HEK293 (cell line): ENCODE measurements around the gene MGAT4C.

Source experiments
- CTCF ChIA-PET: fragments of 350-600 bp; formaldehyde crosslinking; extraction: SDS; loops from one replicate; lab custom pipeline; 2021; ENCODE audit warnings: antibody characterized with exemption; lab: Yijun Ruan, JAX
- POLR2A ChIA-PET: fragments of 300-600 bp; formaldehyde crosslinking; extraction: SDS; loops from one replicate; lab custom pipeline; 2020; ENCODE audit warnings: antibody characterized with exemption, inconsistent platforms; lab: Yijun Ruan, JAX
- H3K27ac ChIP-seq: fragments of 200-500 bp; sonication (Bioruptor generic); 2 replicates; pipeline ENCODE4 v1.5.1; 2014; ENCODE audit warnings: low read depth, low read length, control low read depth, inconsistent platforms; ENCODE audit errors: extremely low read depth
- H3K36me3 ChIP-seq, 2 experiments: fragments of 200-500 bp in 1 of 2; sonication (Bioruptor generic) in 1 of 2; 1 replicate in 1 of 2; 2 replicates in 1 of 2; pipeline ENCODE4 v1.5.1; 2014 to 2017; ENCODE audit warnings: inconsistent platforms in 2 of 2, low read length in 2 of 2; ENCODE audit not compliant: control insufficient read depth in 2 of 2, insufficient read depth in 1 of 2
- H3K4me1 ChIP-seq: fragments of 200-500 bp; sonication (Bioruptor generic); 2 replicates; pipeline ENCODE4 v1.5.1; 2014; ENCODE audit warnings: mild to moderate bottlenecking, low read length, inconsistent platforms; ENCODE audit not compliant: control insufficient read depth, insufficient read depth
- H3K4me3 ChIP-seq: 2 replicates; pipeline ENCODE4 v1.5.1; 2011; ENCODE audit warnings: low read depth, mild to moderate bottlenecking, control low read depth, low read length, moderate library complexity
- H3K9me3 ChIP-seq: fragments of 200-500 bp; sonication (Bioruptor generic); 2 replicates; pipeline ENCODE4 v1.5.1; 2014; ENCODE audit warnings: low read depth, low read length, inconsistent platforms; ENCODE audit not compliant: control insufficient read depth, insufficient read depth
- BCL6B ChIP-seq: fragments of 450-650 bp; formaldehyde crosslinking; IDR thresholded peaks from 2 replicates; pipeline ENCODE4 v1.5.1; 2017; ENCODE audit warnings: missing biosample characterization, missing genetic modification characterization
- HOXA7 ChIP-seq: sonication (generic); formaldehyde crosslinking; IDR thresholded peaks from 2 replicates; pipeline ENCODE4 v1.8.1; 2022; ENCODE audit warnings: missing genetic modification reagents, borderline replicate concordance
- KLF7 ChIP-seq: fragments of 450-650 bp; formaldehyde crosslinking; IDR thresholded peaks from 2 replicates; pipeline ENCODE4 v1.5.1; 2016; ENCODE audit warnings: missing biosample characterization, missing genetic modification characterization, borderline replicate concordance
- PATZ1 ChIP-seq: fragments of 450-650 bp; formaldehyde crosslinking; IDR thresholded peaks from 2 replicates; pipeline ENCODE4 v1.5.1; 2016; ENCODE audit warnings: missing biosample characterization, missing genetic modification characterization
- ZBTB17 ChIP-seq: fragments of 450-650 bp; formaldehyde crosslinking; IDR thresholded peaks from 2 replicates; pipeline ENCODE4 v1.5.1; 2016; ENCODE audit warnings: missing biosample characterization, missing genetic modification characterization
- ZBTB44 ChIP-seq: fragments of 450-650 bp; IDR thresholded peaks from 2 replicates; pipeline ENCODE4 v1.5.1; 2018; ENCODE audit warnings: missing biosample characterization, mild to moderate bottlenecking, missing genetic modification characterization
- ZEB2 ChIP-seq: fragments of 450-650 bp; formaldehyde crosslinking; IDR thresholded peaks from 2 replicates; pipeline ENCODE4 v1.5.1; 2016; ENCODE audit warnings: missing biosample characterization, missing genetic modification characterization
- ZNF148 ChIP-seq: fragments of 450-650 bp; formaldehyde crosslinking; IDR thresholded peaks from 2 replicates; pipeline ENCODE4 v1.5.0; 2017; ENCODE audit warnings: missing biosample characterization, missing genetic modification characterization, borderline replicate concordance
- ZNF18 ChIP-seq: fragments of 450-650 bp; formaldehyde crosslinking; IDR thresholded peaks from 2 replicates; pipeline ENCODE4 v1.5.1; 2016; ENCODE audit warnings: missing biosample characterization, missing genetic modification characterization
- ZNF266 ChIP-seq: fragments of 450-650 bp; formaldehyde crosslinking; IDR thresholded peaks from 2 replicates; pipeline ENCODE4 v1.5.1; 2016; ENCODE audit warnings: missing biosample characterization, missing genetic modification characterization, low read depth
- ZNF292 ChIP-seq: fragments of 450-650 bp; formaldehyde crosslinking; IDR thresholded peaks from 2 replicates; pipeline ENCODE4 v1.5.1; 2016; ENCODE audit warnings: low read depth, missing biosample characterization, missing genetic modification characterization, borderline replicate concordance
- ZNF473 ChIP-seq: fragments of 450-650 bp; formaldehyde crosslinking; IDR thresholded peaks from 2 replicates; pipeline ENCODE4 v1.5.1; 2017; ENCODE audit warnings: missing biosample characterization, missing genetic modification characterization
- ZNF48 ChIP-seq: fragments of 450-650 bp; formaldehyde crosslinking; IDR thresholded peaks from 2 replicates; pipeline ENCODE4 v1.5.1; 2016; ENCODE audit warnings: missing biosample characterization, missing genetic modification characterization
- ZNF555 ChIP-seq: fragments of 450-650 bp; formaldehyde crosslinking; conservative IDR thresholded peaks from 2 replicates; pipeline ENCODE4 v1.5.1; 2017; ENCODE audit warnings: missing biosample characterization, mild to moderate bottlenecking, missing genetic modification characterization, inconsistent platforms
- ZNF621 ChIP-seq: fragments of 450-650 bp; formaldehyde crosslinking; IDR thresholded peaks from 2 replicates; pipeline ENCODE4 v1.5.1; 2017; ENCODE audit warnings: missing biosample characterization, missing genetic modification characterization
- ZNF670 ChIP-seq: fragments of 450-650 bp; formaldehyde crosslinking; IDR thresholded peaks from 2 replicates; pipeline ENCODE4 v1.5.1; 2016; ENCODE audit warnings: missing biosample characterization, missing genetic modification characterization, low read depth
- ZNF792 ChIP-seq: fragments of 450-650 bp; formaldehyde crosslinking; IDR thresholded peaks from 2 replicates; pipeline ENCODE4 v1.5.1; 2016; ENCODE audit warnings: missing biosample characterization, missing genetic modification characterization

MGAT4C gene

GRCh38 chr12:86122846-86123468, 133.2 kb downstream of the MGAT4C start:
- H3K4me1 ChIP-seq: no peaks in the 10 kb centered on the region
- no peaks in the 10 kb centered on the region for H3K9me3 ChIP-seq
- TF ChIP-seq ZNF670 (tag by site-specific recombination) (no peak), ZNF621 (tag by site-specific recombination) (no peak), ZBTB17 (tag by site-specific recombination) (no peak), ZNF18 (no peak), ZNF266 (tag by site-specific recombination) (no peak)
- POLR2A ChIA-PET: no interaction called here
- no peak overlapping the region for H3K27ac ChIP-seq
- CTCF ChIA-PET: no interaction called here
- no peak overlapping the region for H3K4me3 ChIP-seq
- H3K36me3 ChIP-seq: no peaks in the 10 kb centered on the region

GRCh38 chr12:86118161-86118560, 138.0 kb downstream of the MGAT4C start:
- Histone ChIP-seq H3K4me3 (no peak overlapping the region), H3K27ac (no peak overlapping the region), H3K36me3 (no peaks in the 10 kb centered on the region), H3K4me1 (no peaks in the 10 kb centered on the region)
- CTCF ChIA-PET: interaction anchor here (0.7 kb wide), 1 partner anchor 243 kb away, joined by 3 read pairs; no protein-coding TSS in a partner anchor
- TF ChIP-seq HOXA7 (CRISPR knock-in tag) (no peak), KLF7 (no peak), ZNF555 (no peak), ZNF48 (tag by site-specific recombination) (no peak), ZNF148 (tag by site-specific recombination) (no peak), ZNF670 (tag by site-specific recombination) (no peak), ZNF473 (no peak), PATZ1 (no peak), ZNF292 (tag by site-specific recombination) (no peak), ZEB2 (tag by site-specific recombination) (no peak), ZBTB44 (tag by site-specific recombination) (no peak), BCL6B (tag by site-specific recombination) (no peak), ZNF792 (no peak)
- TF ChIP-seq, all 188 proteins: peak for 0
- POLR2A ChIA-PET: no interaction called here
- no peaks in the 10 kb centered on the region for H3K9me3 ChIP-seq
